Astrocyte (in vitro differentiated cells and primary cell): ENCODE results near the gene BIK. TPM values are rescaled to one million over a fixed set of nuclear protein-coding genes. Genes with fewer than 3 reads are reported as not detected.
"Not testable (repeated sequence)": the region's sequence is repeated elsewhere in the genome, so short reads cannot be mapped to it uniquely, and the experiment has no call there.

Experiments
- DNase-seq: peaks from one replicate; pipeline ENCODE4 v3.0.0-alpha.2; 2010; ENCODE audit warnings: low read depth
- FAIRE-seq: peaks from 2 replicates; lab custom pipeline; 2011; peaks lifted over from hg19 to GRCh38; lab: Jason Lieb, UNC
- H2AFZ ChIP-seq: 2 replicates; pipeline ENCODE4 v1.6.0; 2012; ENCODE audit warnings: low read depth, low read length, inconsistent platforms
- H3K27ac ChIP-seq: 2 replicates; pipeline ENCODE4 v1.5.1; 2011; ENCODE audit warnings: low read depth, low read length, inconsistent platforms
- H3K27me3 ChIP-seq: 2 replicates; pipeline ENCODE4 v1.6.0; 2011; ENCODE audit warnings: low read length, inconsistent platforms; ENCODE audit not compliant: insufficient read depth
- H3K36me3 ChIP-seq: 2 replicates; pipeline ENCODE4 v1.5.1; 2011; ENCODE audit warnings: low read length, inconsistent platforms; ENCODE audit not compliant: insufficient read depth
- H3K4me1 ChIP-seq: 2 replicates; pipeline ENCODE4 v1.5.1; 2011; ENCODE audit warnings: low read length, inconsistent platforms; ENCODE audit not compliant: insufficient read depth
- H3K4me2 ChIP-seq: 2 replicates; pipeline ENCODE4 v1.6.0; 2012; ENCODE audit warnings: low read length, inconsistent platforms
- H3K4me3 ChIP-seq: 2 replicates; pipeline ENCODE4 v1.5.1; 2011; ENCODE audit warnings: low read depth, mild to moderate bottlenecking, low read length, inconsistent platforms; ENCODE audit not compliant: insufficient read depth
- H3K79me2 ChIP-seq: 2 replicates; pipeline ENCODE4 v1.6.0; 2012; ENCODE audit warnings: mild to moderate bottlenecking, low read length, inconsistent platforms; ENCODE audit not compliant: insufficient read depth
- H3K9ac ChIP-seq: 2 replicates; pipeline ENCODE4 v1.6.0; 2012; ENCODE audit warnings: mild to moderate bottlenecking, low read length, inconsistent platforms
- H3K9me3 ChIP-seq: 2 replicates; pipeline ENCODE4 v1.5.1; 2012; ENCODE audit warnings: low read depth, mild to moderate bottlenecking, low read length, inconsistent platforms; ENCODE audit not compliant: insufficient read depth
- H4K20me1 ChIP-seq: 2 replicates; pipeline ENCODE4 v1.6.0; 2012; ENCODE audit warnings: low read length, inconsistent platforms; ENCODE audit not compliant: insufficient read depth
- H3K27ac Mint-ChIP-seq: one replicate; pipeline ENCODE4 v1.8.0; 2021; ENCODE audit warnings: mild to moderate bottlenecking, mixed read lengths; ENCODE audit not compliant: unreplicated experiment
- H3K27me3 Mint-ChIP-seq: one replicate; pipeline ENCODE4 v1.8.0; 2021; ENCODE audit warnings: low read depth, mixed read lengths; ENCODE audit not compliant: unreplicated experiment
- H3K36me3 Mint-ChIP-seq: one replicate; pipeline ENCODE4 v1.8.0; 2021; ENCODE audit warnings: low read depth, mixed read lengths; ENCODE audit not compliant: unreplicated experiment
- H3K4me1 Mint-ChIP-seq: one replicate; pipeline ENCODE4 v1.8.0; 2021; ENCODE audit warnings: low read depth, mixed read lengths; ENCODE audit not compliant: unreplicated experiment
- H3K4me3 Mint-ChIP-seq: one replicate; pipeline ENCODE4 v1.8.0; 2021; ENCODE audit warnings: mild to moderate bottlenecking, moderate library complexity, mixed read lengths; ENCODE audit not compliant: unreplicated experiment
- H3K9me3 Mint-ChIP-seq: one replicate; pipeline ENCODE4 v1.8.0; 2021; ENCODE audit warnings: mild to moderate bottlenecking, mixed read lengths; ENCODE audit not compliant: unreplicated experiment
- CTCF ChIP-seq: IDR thresholded peaks from 2 replicates; pipeline ENCODE4 v1.5.1; 2011; ENCODE audit warnings: low read depth, mild to moderate bottlenecking, inconsistent platforms, low read length, moderate library complexity; ENCODE audit not compliant: insufficient read depth
- EZH2 ChIP-seq: IDR thresholded peaks from 2 replicates; pipeline ENCODE4 v1.6.1; 2012; ENCODE audit warnings: mild to moderate bottlenecking, low read length, inconsistent platforms; ENCODE audit not compliant: insufficient read depth
- total RNA-seq: library from RNA; stranded (reverse); gene quantifications from 2 replicates; pipeline ENCODE4 v1.2.1, GENCODE V29; 2021

BIK gene
- total RNA-seq, 1 donor from 2014 or later, result 0.32 TPM

GRCh38 chr22:43142880-43143562, 32.5 kb downstream of the BIK start, which contains the start of gene MCAT:
Gene MCAT, minus strand, starts transcription at chr22:43143398. Its CDS starts 50 bp downstream, at chr22:43143348.
- DNase-seq, result peak; percentile 55
- H3K9ac ChIP-seq, result peak within 1 kb of the TSS; percentile 88
- peak within 1 kb of the TSS; percentile 93 for H2AFZ ChIP-seq
- TF ChIP-seq EZH2 (no peak), CTCF (no peak)
- FAIRE-seq, result no peak
- H3K4me3 ChIP-seq, result peak within 1 kb of the TSS; percentile 93
- Mint-ChIP-seq H3K27me3 (no peaks in the 10 kb centered on the region), H3K9me3 (no peaks in the 10 kb centered on the region), H3K4me1 (no peaks in the 10 kb centered on the region), H3K27ac (peak within 1 kb of the TSS; percentile 71), H3K36me3 (peaks cover 8% of the 10 kb centered on the region), H3K4me3 (peak within 1 kb of the TSS; percentile 89)
- H3K27me3 ChIP-seq, result no peaks in the 10 kb centered on the region
- H3K4me2 ChIP-seq, result peak within 1 kb of the TSS; percentile 99
- H4K20me1 ChIP-seq, result peaks cover 9% of the 10 kb centered on the region
- H3K36me3 ChIP-seq, result peaks cover 5% of the 10 kb centered on the region
- H3K27ac ChIP-seq, result peak within 1 kb of the TSS; percentile 81
- no peaks in the 10 kb centered on the region for H3K9me3 ChIP-seq
- H3K4me1 ChIP-seq, result peaks cover 7% of the 10 kb centered on the region
- H3K79me2 ChIP-seq, result peaks cover 22% of the 10 kb centered on the region

DNA sequence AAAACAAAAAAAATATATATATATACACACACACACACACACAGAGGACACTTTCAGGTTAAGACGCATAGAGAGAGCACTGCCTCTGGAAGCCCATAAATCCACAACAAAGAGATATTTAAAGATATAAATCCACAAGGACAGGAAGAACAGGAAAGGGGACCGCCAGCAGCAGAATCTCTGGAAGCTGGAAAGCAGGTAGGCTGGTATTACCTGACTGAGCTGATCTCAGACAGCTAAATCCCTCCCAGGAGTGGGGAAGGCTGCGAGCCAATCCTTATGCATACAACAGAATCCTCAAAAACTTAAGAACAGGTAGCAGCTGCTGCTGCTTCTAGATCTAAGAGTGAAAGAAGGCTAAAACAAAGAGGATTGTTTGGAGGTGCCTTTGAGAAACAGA, 34.4 kb downstream of the BIK start:
- TF ChIP-seq EZH2 (no peak), CTCF (no peak)
- no peak overlapping the region for H3K4me3 ChIP-seq
- Mint-ChIP-seq H3K27ac (no peak overlapping the region), H3K4me1 (no peaks in the 10 kb centered on the region), H3K4me3 (no peak overlapping the region), H3K27me3 (peaks cover 2% of the 10 kb centered on the region), H3K36me3 (peaks cover 5% of the 10 kb centered on the region), H3K9me3 (no peaks in the 10 kb centered on the region)
- H2AFZ ChIP-seq, result no peak overlapping the region
- peaks cover 4% of the 10 kb centered on the region for H3K36me3 ChIP-seq
- H3K27ac ChIP-seq, result no peak overlapping the region
- FAIRE-seq (no peak), DNase-seq (no peak)
- H3K9ac ChIP-seq, result no peak overlapping the region
- H3K4me1 ChIP-seq, result peaks cover 7% of the 10 kb centered on the region
- no peaks in the 10 kb centered on the region for H3K27me3 ChIP-seq
- H3K9me3 ChIP-seq, result no peaks in the 10 kb centered on the region
- H3K4me2 ChIP-seq, result no peak overlapping the region
- H3K79me2 ChIP-seq, result peaks cover 22% of the 10 kb centered on the region
- peaks cover 9% of the 10 kb centered on the region for H4K20me1 ChIP-seq

GRCh38 chr22:43145371-43145770, 34.8 kb downstream of the BIK start:
- not testable (repeated sequence) for H3K36me3 Mint-ChIP-seq, H3K4me1 ChIP-seq, DNase-seq, FAIRE-seq, H3K4me3 Mint-ChIP-seq, H3K4me3 ChIP-seq, H3K27me3 ChIP-seq, H2AFZ ChIP-seq, H3K27ac ChIP-seq, H3K9me3 Mint-ChIP-seq, H4K20me1 ChIP-seq, H3K9me3 ChIP-seq, H3K36me3 ChIP-seq, H3K27ac Mint-ChIP-seq, H3K27me3 Mint-ChIP-seq, H3K4me2 ChIP-seq, H3K9ac ChIP-seq, H3K4me1 Mint-ChIP-seq
- peaks cover 22% of the 10 kb centered on the region for H3K79me2 ChIP-seq

- not testable (repeated sequence) for H3K9me3 Mint-ChIP-seq, H3K27ac Mint-ChIP-seq, FAIRE-seq, H3K36me3 ChIP-seq, H4K20me1 ChIP-seq, H3K9ac ChIP-seq, H2AFZ ChIP-seq, H3K4me3 ChIP-seq, H3K9me3 ChIP-seq, H3K4me2 ChIP-seq, H3K36me3 Mint-ChIP-seq, H3K27me3 ChIP-seq, H3K4me1 ChIP-seq, H3K27me3 Mint-ChIP-seq, H3K4me3 Mint-ChIP-seq, H3K27ac ChIP-seq, DNase-seq, H3K4me1 Mint-ChIP-seq
- peaks cover 17% of the 10 kb centered on the region for H3K79me2 ChIP-seq
Observed at GRCh38 chr22:43146332-43146731, 35.8 kb downstream of the BIK start.
